ENCODE measurements around the gene PTPMT1. TPM values are rescaled to one million over a fixed set of nuclear protein-coding genes. Genes with fewer than 3 reads are reported as not detected.
A peak's percentile ranks its signal among the peaks of the same experiment; 100 is the strongest.
"Not testable (repeated sequence)": the region's sequence is repeated elsewhere in the genome, so short reads cannot be mapped to it uniquely, and the experiment has no call there.

Gene PTPMT1
- total RNA-seq (2014; rRNA removed; shearing (Covaris generic)): 51.0 and 54.8 TPM in 2 replicates
- 101 and 104 TPM in 2 replicates for polyA plus RNA-seq (2014; cell fraction: nucleus; rRNA removed)

DNA sequence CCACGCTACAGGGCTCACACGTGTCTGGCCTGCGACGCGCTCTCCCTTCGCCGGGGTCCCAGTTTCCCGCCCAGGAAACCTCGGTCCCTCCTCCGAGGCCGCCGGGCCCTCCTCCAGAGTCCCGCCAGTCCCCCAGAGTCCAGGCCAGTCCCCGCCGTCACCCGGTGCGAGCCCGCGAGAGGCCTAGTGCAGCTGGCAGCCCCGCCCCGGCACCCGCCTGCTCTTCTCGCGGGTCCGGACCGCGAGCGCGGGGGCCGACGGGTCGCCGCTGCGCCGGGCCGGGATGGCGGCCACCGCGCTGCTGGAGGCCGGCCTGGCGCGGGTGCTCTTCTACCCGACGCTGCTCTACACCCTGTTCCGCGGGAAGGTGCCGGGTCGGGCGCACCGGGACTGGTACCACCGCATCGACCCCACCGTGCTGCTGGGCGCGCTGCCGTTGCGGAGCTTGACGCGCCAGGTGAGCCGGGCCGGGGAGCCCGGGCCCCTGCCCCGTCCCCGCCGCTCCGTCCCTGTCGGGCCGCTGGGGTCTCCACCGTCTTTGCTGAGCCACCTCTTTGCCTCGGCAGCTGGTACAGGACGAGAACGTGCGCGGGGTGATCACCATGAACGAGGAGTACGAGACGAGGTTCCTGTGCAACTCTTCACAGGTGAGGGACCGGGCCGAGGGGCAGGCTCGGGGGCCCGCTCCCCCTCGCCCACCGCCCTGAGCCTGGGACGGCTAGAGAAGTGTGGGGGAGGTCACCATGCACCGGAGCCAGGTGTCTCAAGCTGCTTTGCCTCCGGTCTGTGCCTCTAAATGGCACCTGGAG is at the start of gene PTPMT1:
TSS of gene PTPMT1 (plus strand) at position 260 of the 809 bp plus-strand sequence. CDS start at position 284, 24 bp downstream.
- no peak for DNase-seq (ENCODE audit: extremely low read depth, low read depth)

DNA sequence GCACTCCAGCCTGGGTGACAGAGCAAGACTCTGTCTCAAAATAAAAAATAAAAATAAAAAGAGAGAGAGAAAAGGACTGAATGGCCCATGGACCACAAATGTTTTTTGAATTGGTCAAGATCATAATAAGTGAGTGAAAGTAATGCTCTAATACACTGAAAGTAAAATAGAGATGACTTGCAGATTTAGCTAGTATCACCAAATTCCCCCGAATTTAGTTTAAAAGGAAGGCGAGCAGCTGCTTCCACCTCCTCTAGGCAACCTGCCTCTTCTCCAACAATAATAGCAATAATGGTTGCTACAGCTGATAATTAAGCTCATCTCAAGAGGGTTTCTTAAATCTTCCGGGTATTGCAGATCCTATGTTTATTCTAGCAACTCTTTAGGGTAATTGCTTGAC is 49.2 kb upstream of the PTPMT1 start:
- no peak for DNase-seq (ENCODE audit: extremely low read depth, low read depth)

- DNase-seq (ENCODE audit: extremely low read depth, low read depth): no peak
Measured at GRCh38 chr11:47516984-47517853, 48.2 kb upstream of the PTPMT1 start.

- DNase-seq (ENCODE audit: extremely low read depth, low read depth): no peak
Measured at GRCh38 chr11:47518212-47518964, 47.0 kb upstream of the PTPMT1 start.

DNA sequence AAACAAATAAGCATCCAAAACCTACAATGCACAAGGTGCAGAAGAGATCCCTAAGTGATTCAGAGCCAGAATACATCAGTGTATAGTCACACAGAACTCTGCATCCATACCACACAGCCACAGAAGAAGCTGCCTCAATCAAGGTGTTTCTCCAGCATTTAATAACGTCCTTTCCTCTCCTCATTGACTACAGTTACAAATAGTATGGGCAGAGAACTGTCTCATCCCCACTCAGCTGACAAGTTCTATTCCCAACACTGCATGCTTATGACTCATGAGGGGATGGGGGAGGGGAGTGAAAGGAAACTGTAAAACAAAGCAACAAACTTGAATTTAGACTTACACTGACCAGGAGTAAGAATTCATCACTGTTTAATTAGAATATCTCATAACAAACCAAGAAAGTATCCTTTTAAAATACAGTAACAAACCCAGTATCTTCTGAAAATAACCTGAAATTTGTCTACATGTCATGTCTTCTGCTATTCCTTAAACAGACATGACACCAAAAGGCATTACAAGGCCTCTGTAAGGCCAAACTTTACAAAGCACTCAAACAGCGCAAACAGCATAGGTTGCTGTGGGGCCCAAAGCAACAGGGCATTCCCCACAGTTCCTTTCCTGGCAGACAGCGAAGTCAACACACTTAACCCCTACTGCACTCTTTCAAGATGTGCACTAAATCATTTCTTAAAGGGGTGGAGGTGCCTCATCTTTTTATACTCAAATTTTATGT is 41.7 kb upstream of the PTPMT1 start:
- peak; percentile 24 for DNase-seq (ENCODE audit: extremely low read depth, low read depth)

DNA sequence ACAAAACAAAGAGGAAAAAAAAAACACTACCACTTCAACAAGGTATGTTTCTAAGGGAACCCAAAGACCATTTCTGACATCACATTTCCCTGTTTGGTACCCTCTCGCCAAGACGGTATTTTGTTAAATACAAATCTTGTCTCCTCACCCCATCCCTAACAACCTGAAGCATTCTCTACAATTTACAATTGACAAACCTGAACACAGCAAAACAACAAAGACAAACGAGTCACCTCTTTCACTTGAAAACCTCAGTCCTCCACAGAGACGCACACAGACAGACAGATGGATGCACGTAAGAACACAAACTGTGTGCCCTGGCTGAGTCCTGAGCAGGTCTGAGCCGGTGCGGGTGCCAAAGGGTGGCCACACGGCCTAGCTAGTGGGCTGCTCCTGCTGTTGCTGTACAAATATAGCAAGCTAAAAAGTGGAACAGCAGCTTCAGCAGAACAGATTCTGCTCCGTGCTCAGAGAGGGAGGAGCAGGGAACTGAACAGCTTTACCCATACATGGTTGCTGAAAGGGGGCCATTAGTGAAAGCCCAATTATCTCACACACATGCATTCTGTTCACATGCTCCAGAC is 41.0 kb upstream of the PTPMT1 start:
- no peak for DNase-seq (ENCODE audit: extremely low read depth, low read depth)

DNA sequence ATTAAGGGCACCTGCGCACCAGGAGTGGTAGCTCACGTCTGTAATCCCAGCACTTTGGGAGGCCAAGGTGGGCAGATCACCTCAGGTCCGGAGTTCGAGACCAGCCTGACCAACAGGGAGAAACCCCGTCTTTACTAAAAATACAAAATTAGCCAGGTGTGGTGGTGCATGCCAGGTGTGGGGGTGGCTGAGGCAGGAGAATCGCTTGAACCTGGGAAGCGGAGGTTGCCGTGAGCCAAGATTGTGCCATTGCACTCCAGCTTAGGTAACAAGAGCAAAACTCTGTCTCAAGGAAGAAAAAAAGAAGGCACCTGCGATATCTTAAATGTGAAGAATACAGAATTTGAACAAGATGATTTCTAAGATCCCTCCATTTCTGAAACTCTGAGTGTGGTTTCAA is 39.4 kb upstream of the PTPMT1 start:
- DNase-seq (ENCODE audit: extremely low read depth, low read depth): not testable (repeated sequence)

- no peak for DNase-seq (ENCODE audit: extremely low read depth, low read depth)
Measured at GRCh38 chr11:47527186-47527585, 38.2 kb upstream of the PTPMT1 start.

DNA sequence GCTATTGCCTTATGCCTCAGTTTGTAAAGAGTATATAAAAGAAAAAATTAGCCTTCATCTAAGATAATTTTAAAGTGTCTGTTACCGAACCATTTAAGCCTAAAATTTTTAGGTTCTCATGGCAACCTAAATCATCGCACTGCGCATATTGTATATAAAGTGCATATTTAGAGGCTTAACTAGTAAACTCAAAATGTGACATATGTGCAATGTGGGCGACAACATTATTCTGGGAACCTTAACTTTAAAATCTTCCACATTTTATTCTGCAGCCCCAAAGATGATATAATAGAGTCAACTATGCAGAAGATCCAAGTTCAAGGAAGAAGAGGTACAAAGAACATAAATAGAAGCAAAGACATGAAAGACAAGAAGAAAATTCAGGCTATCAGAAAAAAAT is 35.4 kb upstream of the PTPMT1 start:
- no peak for DNase-seq (ENCODE audit: extremely low read depth, low read depth)

- not testable (repeated sequence) for DNase-seq (ENCODE audit: extremely low read depth, low read depth)
Measured at GRCh38 chr11:47530721-47531120, 34.7 kb upstream of the PTPMT1 start.

- no peak for DNase-seq (ENCODE audit: extremely low read depth, low read depth)
Measured at GRCh38 chr11:47531666-47532065, 33.7 kb upstream of the PTPMT1 start.

DNA sequence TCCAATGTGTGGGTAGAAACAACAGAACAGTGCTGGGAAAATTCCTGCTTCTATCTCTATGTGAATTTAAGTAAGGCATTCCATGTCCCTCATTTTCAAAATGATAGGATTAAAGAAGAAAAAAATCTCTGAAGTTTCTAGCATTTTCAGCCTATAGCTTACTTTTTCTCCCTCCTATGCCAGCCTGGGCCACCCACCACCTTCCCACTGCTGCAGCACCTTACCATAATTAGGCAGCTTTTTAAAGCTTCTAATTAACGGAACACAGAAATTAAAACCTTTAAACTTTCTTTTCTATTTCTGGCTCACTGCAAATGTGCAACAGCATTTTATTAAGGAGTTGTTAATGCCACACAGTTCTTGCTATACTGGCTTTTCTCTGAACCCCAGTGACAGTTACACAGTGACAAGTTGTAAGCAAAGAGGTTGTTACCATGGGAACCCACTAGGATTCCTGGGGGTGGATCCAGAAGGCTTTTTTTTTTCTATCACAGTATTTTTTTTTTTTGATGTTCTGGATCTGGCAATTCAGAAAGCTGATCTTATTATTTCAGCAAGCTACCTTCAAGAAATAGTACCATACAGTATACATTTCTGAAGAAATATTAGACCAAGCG is 32.7 kb upstream of the PTPMT1 start:
- no peak for DNase-seq (ENCODE audit: extremely low read depth, low read depth)

GRCh38 chr11:47533690-47534151 is 31.7 kb upstream of the PTPMT1 start:
- DNase-seq (ENCODE audit: extremely low read depth, low read depth): no peak

DNA sequence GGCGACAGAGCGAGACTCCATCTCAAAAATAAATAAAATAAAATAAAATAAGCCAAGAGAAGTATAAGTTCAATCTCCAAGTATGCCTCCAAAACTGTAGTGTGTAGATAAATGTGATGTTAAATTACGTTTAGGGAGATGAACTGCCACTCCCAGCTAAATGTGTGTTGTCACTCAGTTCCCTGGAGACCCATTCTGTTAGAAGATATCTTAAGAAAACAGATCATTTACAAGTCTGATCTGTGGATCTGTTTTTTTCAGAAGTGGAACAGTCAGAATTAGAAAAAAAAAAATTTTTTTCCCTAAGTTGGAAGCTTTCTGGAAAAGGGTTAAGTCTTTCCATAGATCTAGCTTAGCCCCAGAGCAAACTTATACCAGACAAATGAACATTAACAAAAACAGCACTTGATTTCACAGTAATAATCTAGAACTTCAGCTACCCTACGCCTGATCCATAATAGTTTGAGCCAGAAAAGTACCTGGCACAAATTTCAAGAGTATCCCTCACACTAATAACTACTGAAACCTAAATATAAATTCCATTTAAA is 30.6 kb upstream of the PTPMT1 start:
- DNase-seq (ENCODE audit: extremely low read depth, low read depth): no peak

GRCh38 chr11:47536915-47537314 is 28.5 kb upstream of the PTPMT1 start:
- DNase-seq (ENCODE audit: extremely low read depth, low read depth): no peak

DNA sequence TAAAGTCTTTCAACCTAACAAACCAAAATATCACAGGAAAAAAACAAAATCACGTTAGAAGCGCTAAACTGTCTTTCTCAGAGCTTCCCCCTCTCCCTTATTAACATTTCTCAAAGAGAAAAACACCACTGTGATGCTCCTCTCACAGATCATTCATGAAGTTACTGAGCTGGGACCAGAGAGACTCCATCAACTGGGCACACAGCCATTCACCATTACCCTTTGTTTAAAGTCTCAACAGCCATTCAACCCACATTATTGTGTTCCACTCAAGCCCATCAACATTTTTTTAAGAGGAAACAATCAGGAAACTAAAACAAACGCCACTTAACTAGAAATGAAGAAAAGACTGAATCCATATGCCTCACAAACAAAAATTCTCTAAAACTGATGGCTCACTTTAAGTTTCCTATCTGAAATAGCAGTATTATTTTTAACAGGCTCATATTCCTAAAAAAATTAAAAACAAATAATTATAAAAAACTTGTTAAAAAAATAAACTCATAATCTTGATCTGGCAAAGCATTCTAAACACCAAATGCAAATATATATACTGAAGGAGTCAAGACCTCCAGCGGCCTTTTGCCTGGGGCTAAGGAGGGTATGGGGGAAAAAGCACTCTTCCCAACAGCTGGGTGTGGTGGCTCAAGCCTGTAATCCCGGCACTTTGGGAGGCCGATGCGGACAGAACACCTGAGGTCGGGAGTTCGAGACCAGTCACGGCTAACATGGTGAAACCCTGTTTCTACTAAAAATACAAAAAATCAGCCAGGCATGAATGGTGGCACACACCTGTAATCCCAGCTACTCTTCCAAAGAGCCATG is 26.4 kb upstream of the PTPMT1 start:
- no peak for DNase-seq (ENCODE audit: extremely low read depth, low read depth)

- no peak for DNase-seq (ENCODE audit: extremely low read depth, low read depth)
Measured at GRCh38 chr11:47539681-47540039, 25.7 kb upstream of the PTPMT1 start.

GRCh38 chr11:47541070-47541469 is 24.3 kb upstream of the PTPMT1 start:
- DNase-seq (ENCODE audit: extremely low read depth, low read depth): no peak

All from NCI-H460 (cell line).